CD4-positive, alpha-beta T cell (primary cell): ENCODE results near the gene RAMP1. TPM values are rescaled to one million over a fixed set of nuclear protein-coding genes. Genes with fewer than 3 reads are reported as not detected.
"Not testable (repeated sequence)": the region's sequence is repeated elsewhere in the genome, so short reads cannot be mapped to it uniquely, and the experiment has no call there.

Source experiments
- ATAC-seq: fragments of 200-7000 bp; cut with Tn5 transposase; one replicate; pipeline ENCODE4 v1.10.0; 2022; ENCODE audit warnings: mild to moderate bottlenecking; ENCODE audit not compliant: poor library complexity
- CTCF ChIA-PET: fragments of 350-600 bp; sonication (Branson Sonifier 250); formaldehyde crosslinking; loops from one replicate; lab custom pipeline; 2021; ENCODE audit warnings: antibody characterized with exemption, inconsistent platforms; lab: Charles Lee
- POLR2A ChIA-PET: fragments of 350-600 bp; sonication (Branson Sonifier 250); formaldehyde crosslinking; loops from one replicate; lab custom pipeline; 2021; ENCODE audit warnings: antibody characterized with exemption, inconsistent platforms; lab: Charles Lee
- DNase-seq, 14 experiments: peaks; one replicate each; pipeline ENCODE4 v3.0.0-alpha.2; 2013 to 2020; ENCODE audit warnings: mixed read lengths in 2 of 14
- H3K27ac ChIP-seq, 2 donors: one replicate each; pipeline versions ENCODE4 v1.5.1 to v1.7.0; 2013; ENCODE audit warnings: low read length in 2 of 2, low read depth in 1 of 2, mild to moderate bottlenecking in 1 of 2
- H3K27me3 ChIP-seq, 2 experiments: 1 replicate in 1 of 2; 2 replicates in 1 of 2; pipeline versions ENCODE4 v1.6.1 to v1.7.0; 2013; ENCODE audit warnings: low read length in 2 of 2, control low read depth in 1 of 2, mild to moderate bottlenecking in 1 of 2, moderate library complexity in 1 of 2; ENCODE audit not compliant: insufficient read depth in 2 of 2, control insufficient read depth in 1 of 2
- H3K36me3 ChIP-seq: one replicate; pipeline ENCODE4 v1.6.1; 2013; ENCODE audit warnings: low read length, control low read depth; ENCODE audit not compliant: insufficient read depth
- H3K4me1 ChIP-seq: one replicate; pipeline ENCODE4 v1.6.1; 2013; ENCODE audit warnings: low read length, control low read depth; ENCODE audit not compliant: insufficient read depth
- H3K4me3 ChIP-seq: one replicate; pipeline ENCODE4 v1.5.1; 2013; ENCODE audit warnings: mild to moderate bottlenecking, low read length, moderate library complexity
- H3K9me3 ChIP-seq, 2 experiments: 1 replicate in 1 of 2; 2 replicates in 1 of 2; pipeline versions ENCODE4 v1.6.1 to v1.7.0; 2013; ENCODE audit warnings: low read length in 2 of 2, mild to moderate bottlenecking in 2 of 2, control low read depth in 1 of 2, moderate library complexity in 1 of 2; ENCODE audit not compliant: control insufficient read depth in 1 of 2, insufficient read depth in 1 of 2
- H3K27ac Mint-ChIP-seq: one replicate; pipeline ENCODE4 v1.8.0; 2020; ENCODE audit warnings: mixed read lengths
- H3K27me3 Mint-ChIP-seq: one replicate; pipeline ENCODE4 v1.8.0; 2021; ENCODE audit warnings: mixed read lengths
- H3K36me3 Mint-ChIP-seq: one replicate; pipeline ENCODE4 v1.8.0; 2021; ENCODE audit warnings: low read depth, mixed read lengths
- H3K4me1 Mint-ChIP-seq: one replicate; pipeline ENCODE4 v1.8.0; 2021; ENCODE audit warnings: low read depth, mixed read lengths
- H3K4me3 Mint-ChIP-seq: one replicate; pipeline ENCODE4 v1.8.0; 2020; ENCODE audit warnings: mild to moderate bottlenecking, mixed read lengths
- H3K9me3 Mint-ChIP-seq: one replicate; pipeline ENCODE4 v1.8.0; 2020; ENCODE audit warnings: mixed read lengths
- CTCF ChIP-seq: fragments of 200-600 bp; IDR thresholded peaks from one replicate; pipeline ENCODE4 v1.8.0; 2022; ENCODE audit warnings: antibody characterized with exemption, mild to moderate bottlenecking
- intact Hi-C, 2 experiments: fragments of 100-400 bp; cut with DNase I in 1 of 2; cut with micrococcal nuclease in 1 of 2; formaldehyde crosslinking; loops; one replicate each; pipeline versions ENCODE4 v1.15.1 to v1.9.0; 2023 to 2025; cut with DNase I, micrococcal nuclease
- total RNA-seq, 174 experiments: library from RNA in 2 of 174; stranded (reverse) in 2 of 174; gene quantifications; one replicate each; pipeline ENCODE4 v1.2.3 and lab custom pipeline; 2021 to 2026

Gene RAMP1
- total RNA-seq, 2 experiments from 2014 or later = not detected

GRCh38 chr2:237946423-237946822 lies 87.0 kb downstream of the RAMP1 start:
- Histone ChIP-seq H3K27me3 (no peaks in the 10 kb centered on the region), H3K4me3 (no peak overlapping the region), H3K36me3 (no peaks in the 10 kb centered on the region), H3K4me1 (peaks cover 49% of the 10 kb centered on the region), H3K27ac (no peak overlapping the region), H3K9me3 (peaks cover 6 to 32% of the 10 kb centered on the region in 2 experiments)
- ChIA-PET CTCF (no interaction called here), POLR2A (no interaction called here)
- DNase-seq (no peak), ATAC-seq (no peak)
- intact Hi-C loops = no loop called here
- no peak for TF ChIP-seq CTCF
- no peak overlapping the region for H3K4me3 Mint-ChIP-seq
- no peak overlapping the region for H3K27ac Mint-ChIP-seq
- peaks cover 4% of the 10 kb centered on the region for H3K9me3 Mint-ChIP-seq
- peaks cover 34% of the 10 kb centered on the region for H3K4me1 Mint-ChIP-seq
- H3K27me3 Mint-ChIP-seq = no peaks in the 10 kb centered on the region
- peaks cover 19% of the 10 kb centered on the region for H3K36me3 Mint-ChIP-seq

- ATAC-seq, H3K36me3 Mint-ChIP-seq, H3K9me3 Mint-ChIP-seq, H3K4me3 Mint-ChIP-seq, H3K36me3 ChIP-seq, H3K4me3 ChIP-seq, H3K27ac ChIP-seq, H3K9me3 ChIP-seq, intact Hi-C loops, DNase-seq, H3K27ac Mint-ChIP-seq: not testable (repeated sequence)
- Histone ChIP-seq H3K4me1 (peaks cover 10% of the 10 kb centered on the region), H3K27me3 (peaks cover 9 to 18% of the 10 kb centered on the region in 2 experiments)
- ChIA-PET POLR2A (interaction anchor here (0.9 kb wide), 1 partner anchor 9 kb away, joined by 3 read pairs; no protein-coding TSS in a partner anchor), CTCF (interaction anchor here (0.7 kb wide), 1 partner anchor 109 kb away, joined by 3 read pairs; no protein-coding TSS in a partner anchor)
- peaks cover 11% of the 10 kb centered on the region for H3K4me1 Mint-ChIP-seq
- peaks cover 10% of the 10 kb centered on the region for H3K27me3 Mint-ChIP-seq
Measured at GRCh38 chr2:237951354-237951753, 91.9 kb downstream of the RAMP1 start.

GRCh38 chr2:237951878-237952277 lies 92.5 kb downstream of the RAMP1 start:
- ChIA-PET CTCF (interaction anchor here (0.7 kb wide), 1 partner anchor 109 kb away, joined by 3 read pairs; no protein-coding TSS in a partner anchor), POLR2A (no interaction called here)
- H3K36me3 Mint-ChIP-seq = no peaks in the 10 kb centered on the region
- ATAC-seq (no peak), DNase-seq (no peak)
- Histone ChIP-seq H3K27ac (no peak overlapping the region), H3K27me3 (peaks cover 9 to 18% of the 10 kb centered on the region in 2 experiments), H3K4me1 (peaks cover 10% of the 10 kb centered on the region), H3K9me3 (peaks cover 0 to under 1% of the 10 kb centered on the region in 2 experiments), H3K4me3 (no peak overlapping the region), H3K36me3 (no peaks in the 10 kb centered on the region)
- H3K9me3 Mint-ChIP-seq = no peaks in the 10 kb centered on the region
- H3K4me3 Mint-ChIP-seq = no peak overlapping the region
- no peak for TF ChIP-seq CTCF
- no peak overlapping the region for H3K27ac Mint-ChIP-seq
- intact Hi-C loops = no loop called here
- peaks cover 14% of the 10 kb centered on the region for H3K27me3 Mint-ChIP-seq
- H3K4me1 Mint-ChIP-seq = peaks cover 13% of the 10 kb centered on the region

- no peaks in the 10 kb centered on the region for H3K36me3 Mint-ChIP-seq
- no peak for ATAC-seq
- DNase-seq = no peak
- CTCF ChIA-PET = no interaction called here
- no peaks in the 10 kb centered on the region for H3K9me3 ChIP-seq
- TF ChIP-seq CTCF = no peak
- no peaks in the 10 kb centered on the region for H3K36me3 ChIP-seq
- H3K4me3 Mint-ChIP-seq = no peak overlapping the region
- POLR2A ChIA-PET = no interaction called here
- peaks cover 10% of the 10 kb centered on the region for H3K4me1 ChIP-seq
- peaks cover 23% of the 10 kb centered on the region for H3K27me3 Mint-ChIP-seq
- H3K27ac Mint-ChIP-seq = no peak overlapping the region
- no peak overlapping the region for H3K27ac ChIP-seq
- H3K27me3 ChIP-seq = peaks cover 9 to 18% of the 10 kb centered on the region in 2 experiments
- no peaks in the 10 kb centered on the region for H3K9me3 Mint-ChIP-seq
- intact Hi-C loops = no loop called here
- no peak overlapping the region for H3K4me3 ChIP-seq
- peaks cover 16% of the 10 kb centered on the region for H3K4me1 Mint-ChIP-seq
Measured at GRCh38 chr2:237952851-237953250, 93.4 kb downstream of the RAMP1 start.
